A549 (cell line): ENCODE measurements around the gene ALKBH1. TPM values are rescaled to one million over a fixed set of nuclear protein-coding genes. Genes with fewer than 3 reads are reported as not detected.

Source experiments
- ATAC-seq, 2 experiments: fragments of 200-7000 bp in 1 of 2; fragments of >200 bp in 1 of 2; cut with Nextera tagmentation in 1 of 2; cut with Tn5 transposase in 1 of 2; 3 replicates each; pipeline versions ENCODE4 v1.8.0 to v1.9.1; 2018 to 2020; ENCODE audit warnings: mild to moderate bottlenecking in 1 of 2, moderate library complexity in 1 of 2
- CTCF ChIA-PET: fragments of 300-600 bp; sonication (Branson Sonifier 250); formaldehyde crosslinking; extraction: SDS; loops from one replicate; lab custom pipeline; 2021; ENCODE audit warnings: antibody characterized with exemption, inconsistent platforms; lab: Yijun Ruan, JAX
- POLR2A ChIA-PET: fragments of 350-600 bp; formaldehyde crosslinking; extraction: SDS; loops from one replicate; lab custom pipeline; 2021; ENCODE audit warnings: antibody characterized with exemption, inconsistent platforms; lab: Yijun Ruan, JAX
- DNase-seq, 2 experiments: peaks; one replicate each; pipeline versions ENCODE4 v3.0.0 to v3.0.0-alpha.2; 2011 to 2016; ENCODE audit warnings: low read depth in 1 of 2, low spot score in 1 of 2
- FAIRE-seq: peaks from 2 replicates; lab custom pipeline; 2011; peaks lifted over from hg19 to GRCh38; lab: Jason Lieb, UNC
- H3K27ac ChIP-seq, 2 experiments: fragments of >200 bp; sonication (Bioruptor Twin); formaldehyde crosslinking; 3 replicates each; pipeline ENCODE4 v1.5.1; 2016 to 2017
- H3K4me1 ChIP-seq: fragments of >200 bp; sonication (Bioruptor Twin); formaldehyde crosslinking; 3 replicates; pipeline ENCODE4 v1.6.1; 2016
- H3K4me2 ChIP-seq: fragments of >200 bp; sonication (Bioruptor Twin); formaldehyde crosslinking; 3 replicates; pipeline ENCODE4 v1.6.1; 2016
- H3K4me3 ChIP-seq: fragments of >200 bp; sonication (Bioruptor Twin); formaldehyde crosslinking; 3 replicates; pipeline ENCODE4 v1.5.1; 2016
- H3K9me3 ChIP-seq: fragments of >200 bp; sonication (Bioruptor Twin); formaldehyde crosslinking; 3 replicates; pipeline ENCODE4 v1.6.1; 2016
- CBX8 ChIP-seq: fragments of 200-600 bp; sonication (generic); IDR thresholded peaks from 2 replicates; pipeline ENCODE4 v1.6.1; 2016
- CEBPB ChIP-seq, 2 experiments: fragments of >200 bp in 1 of 2; sonication (Bioruptor Twin) in 1 of 2; formaldehyde crosslinking in 1 of 2; IDR thresholded peaks; 2 replicates each; pipeline ENCODE4 v1.6.1; 2012 to 2016
- CHD4 ChIP-seq: fragments of 200-600 bp; sonication (generic); IDR thresholded peaks from 2 replicates; pipeline ENCODE4 v1.6.1; 2016; ENCODE audit warnings: antibody characterized with exemption, mild to moderate bottlenecking, borderline replicate concordance
- FOSB ChIP-seq: fragments of 250-450 bp; sonication (Bioruptor Pico); IDR thresholded peaks from 2 replicates; pipeline ENCODE4 v1.5.0; 2020; ENCODE audit warnings: mild to moderate bottlenecking, moderate library complexity
- HEYL ChIP-seq: fragments of 250-450 bp; sonication (Bioruptor Pico); IDR thresholded peaks from 2 replicates; pipeline ENCODE4 v1.8.0; 2021; ENCODE audit warnings: mild to moderate bottlenecking, moderate library complexity
- HOXB5 ChIP-seq: fragments of 250-450 bp; sonication (Bioruptor Pico); IDR thresholded peaks from 2 replicates; pipeline ENCODE4 v1.5.0; 2020; ENCODE audit warnings: mild to moderate bottlenecking, moderate library complexity
- NFE2L2 ChIP-seq: fragments of 150-350 bp; conservative IDR thresholded peaks from 2 replicates; pipeline ENCODE4 v1.6.1; 2014; ENCODE audit warnings: low read length
- PHF8 ChIP-seq: fragments of 200-600 bp; sonication (generic); IDR thresholded peaks from 2 replicates; pipeline ENCODE4 v1.6.1; 2016; ENCODE audit warnings: low read depth, mild to moderate bottlenecking, antibody characterized with exemption, moderate library complexity, borderline replicate concordance
- POLR2A ChIP-seq: IDR thresholded peaks from 2 replicates; pipeline ENCODE4 v1.6.1; 2012; ENCODE audit warnings: mild to moderate bottlenecking, low read length
- RAD21 ChIP-seq, 2 experiments: fragments of >200 bp in 1 of 2; sonication (Bioruptor Twin) in 1 of 2; formaldehyde crosslinking in 1 of 2; IDR thresholded peaks in 1 of 2; conservative IDR thresholded peaks in 1 of 2; 2 replicates in 1 of 2; 3 replicates in 1 of 2; pipeline ENCODE4 v1.6.1; 2012 to 2018; ENCODE audit warnings: inconsistent platforms in 1 of 2
- TFCP2L1 ChIP-seq: fragments of 250-450 bp; sonication (Bioruptor Pico); IDR thresholded peaks from 2 replicates; pipeline ENCODE4 v1.5.0; 2021; ENCODE audit warnings: mild to moderate bottlenecking
- TP53 ChIP-seq: fragments of 250-450 bp; sonication (Bioruptor Pico); IDR thresholded peaks from 2 replicates; pipeline ENCODE4 v1.5.0; 2021; ENCODE audit warnings: mild to moderate bottlenecking, moderate library complexity
- ZNF302 ChIP-seq: fragments of 250-450 bp; sonication (Bioruptor Pico); IDR thresholded peaks from 2 replicates; pipeline ENCODE4 v1.9.0; 2021; ENCODE audit warnings: inconsistent platforms, mild to moderate bottlenecking, moderate library complexity
- WGBS: methylation state at CpG from one replicate; pipeline ENCODE4 v1.1.6; 2017; ENCODE audit errors: missing lambda C conversion rate; 5-methylcytosine and 5-hydroxymethylcytosine counted together
- polyA plus RNA-seq, 4 experiments: library from polyadenylated mRNA; depleted of rRNA in 3 of 4; stranded (reverse); fragments of >200 nt; fragmentation: RNase III in 1 of 4; extraction: RNeasy Plus Mini Kit Qiagen cat#74134 plus additional on column Dnase treatment in 1 of 4; gene quantifications; 2 replicates in 3 of 4; 3 replicates in 1 of 4; pipeline ENCODE4 v1.2.3, GENCODE V29; 2011 to 2017
- TF ChIP-seq, protein P1 (sequence below): fragments of 150-350 bp; IDR thresholded peaks from 2 replicates; pipeline ENCODE4 v1.6.1; 2014; ENCODE audit warnings: low read depth, mild to moderate bottlenecking, low read length
- TF ChIP-seq, protein P2 (sequence below): IDR thresholded peaks from 2 replicates; pipeline ENCODE4 v1.6.1; 2012
- TF ChIP-seq, protein P3 (sequence below): fragments of >200 bp; sonication (Bioruptor Twin); formaldehyde crosslinking; IDR thresholded peaks from 3 replicates; pipeline ENCODE4 v1.5.1; 2016
- TF ChIP-seq, protein P4 (sequence below): IDR thresholded peaks from 2 replicates; pipeline ENCODE4 v1.6.1; 2012

ALKBH1 gene
- polyA plus RNA-seq, 2 of the 4 experiments (the other 2 are of a cell fraction) = 11.9 to 24.1 TPM

DNA sequence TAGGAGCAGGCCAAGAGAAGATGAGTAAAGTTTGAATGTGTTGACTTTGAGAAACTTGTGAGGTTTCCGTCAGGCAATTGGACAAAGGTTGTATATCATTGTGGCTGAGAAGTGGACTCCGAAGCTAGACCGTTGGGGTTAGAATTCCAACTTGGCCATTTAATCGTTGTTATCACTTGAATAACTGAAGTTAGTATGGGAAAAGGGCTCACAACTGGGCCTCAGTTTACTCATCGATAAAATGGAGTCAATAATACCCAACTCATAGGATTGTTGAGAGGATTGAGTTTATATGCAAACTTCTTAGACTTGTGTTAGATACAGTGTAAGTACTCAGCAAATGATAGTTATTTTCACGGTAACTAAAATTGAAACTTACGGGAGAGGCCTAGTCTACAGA is 926 bp upstream of the ALKBH1 start:
- peak overlapping the region; percentile 98 for H3K4me2 ChIP-seq
- H3K27ac ChIP-seq = peak overlapping the region; percentile 78 to 90
- POLR2A ChIA-PET = no interaction called here
- WGBS = 11% methylated on average over 7 of the region's 7 CpGs
- CTCF ChIA-PET = no interaction called here
- peaks cover 21% of the 10 kb centered on the region for H3K4me1 ChIP-seq
- peak overlapping the region; percentile 89 for H3K4me3 ChIP-seq
- no peak for ATAC-seq
- no peak for FAIRE-seq
- TF ChIP-seq, protein P1, sequence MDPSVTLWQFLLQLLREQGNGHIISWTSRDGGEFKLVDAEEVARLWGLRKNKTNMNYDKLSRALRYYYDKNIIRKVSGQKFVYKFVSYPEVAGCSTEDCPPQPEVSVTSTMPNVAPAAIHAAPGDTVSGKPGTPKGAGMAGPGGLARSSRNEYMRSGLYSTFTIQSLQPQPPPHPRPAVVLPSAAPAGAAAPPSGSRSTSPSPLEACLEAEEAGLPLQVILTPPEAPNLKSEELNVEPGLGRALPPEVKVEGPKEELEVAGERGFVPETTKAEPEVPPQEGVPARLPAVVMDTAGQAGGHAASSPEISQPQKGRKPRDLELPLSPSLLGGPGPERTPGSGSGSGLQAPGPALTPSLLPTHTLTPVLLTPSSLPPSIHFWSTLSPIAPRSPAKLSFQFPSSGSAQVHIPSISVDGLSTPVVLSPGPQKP = no peak
- TF ChIP-seq FOSB (CRISPR knock-in tag) (no peak), ZNF302 (CRISPR knock-in tag) (no peak), HOXB5 (CRISPR knock-in tag) (no peak), POLR2A (no peak), CEBPB (IDR thresholded peaks at IDR 0.05) (no peak), CBX8 (no peak), HEYL (CRISPR knock-in tag) (no peak), TP53 (no peak)
- TF ChIP-seq, protein P2, sequence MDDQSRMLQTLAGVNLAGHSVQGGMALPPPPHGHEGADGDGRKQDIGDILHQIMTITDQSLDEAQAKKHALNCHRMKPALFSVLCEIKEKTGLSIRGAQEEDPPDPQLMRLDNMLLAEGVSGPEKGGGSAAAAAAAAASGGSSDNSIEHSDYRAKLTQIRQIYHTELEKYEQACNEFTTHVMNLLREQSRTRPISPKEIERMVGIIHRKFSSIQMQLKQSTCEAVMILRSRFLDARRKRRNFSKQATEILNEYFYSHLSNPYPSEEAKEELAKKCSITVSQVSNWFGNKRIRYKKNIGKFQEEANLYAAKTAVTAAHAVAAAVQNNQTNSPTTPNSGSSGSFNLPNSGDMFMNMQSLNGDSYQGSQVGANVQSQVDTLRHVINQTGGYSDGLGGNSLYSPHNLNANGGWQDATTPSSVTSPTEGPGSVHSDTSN = no peak
- TF ChIP-seq, protein P3, sequence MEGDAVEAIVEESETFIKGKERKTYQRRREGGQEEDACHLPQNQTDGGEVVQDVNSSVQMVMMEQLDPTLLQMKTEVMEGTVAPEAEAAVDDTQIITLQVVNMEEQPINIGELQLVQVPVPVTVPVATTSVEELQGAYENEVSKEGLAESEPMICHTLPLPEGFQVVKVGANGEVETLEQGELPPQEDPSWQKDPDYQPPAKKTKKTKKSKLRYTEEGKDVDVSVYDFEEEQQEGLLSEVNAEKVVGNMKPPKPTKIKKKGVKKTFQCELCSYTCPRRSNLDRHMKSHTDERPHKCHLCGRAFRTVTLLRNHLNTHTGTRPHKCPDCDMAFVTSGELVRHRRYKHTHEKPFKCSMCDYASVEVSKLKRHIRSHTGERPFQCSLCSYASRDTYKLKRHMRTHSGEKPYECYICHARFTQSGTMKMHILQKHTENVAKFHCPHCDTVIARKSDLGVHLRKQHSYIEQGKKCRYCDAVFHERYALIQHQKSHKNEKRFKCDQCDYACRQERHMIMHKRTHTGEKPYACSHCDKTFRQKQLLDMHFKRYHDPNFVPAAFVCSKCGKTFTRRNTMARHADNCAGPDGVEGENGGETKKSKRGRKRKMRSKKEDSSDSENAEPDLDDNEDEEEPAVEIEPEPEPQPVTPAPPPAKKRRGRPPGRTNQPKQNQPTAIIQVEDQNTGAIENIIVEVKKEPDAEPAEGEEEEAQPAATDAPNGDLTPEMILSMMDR = no peak
- TF ChIP-seq, protein P4, sequence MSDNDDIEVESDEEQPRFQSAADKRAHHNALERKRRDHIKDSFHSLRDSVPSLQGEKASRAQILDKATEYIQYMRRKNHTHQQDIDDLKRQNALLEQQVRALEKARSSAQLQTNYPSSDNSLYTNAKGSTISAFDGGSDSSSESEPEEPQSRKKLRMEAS = no peak
- no peak for DNase-seq
- no peaks in the 10 kb centered on the region for H3K9me3 ChIP-seq

DNA sequence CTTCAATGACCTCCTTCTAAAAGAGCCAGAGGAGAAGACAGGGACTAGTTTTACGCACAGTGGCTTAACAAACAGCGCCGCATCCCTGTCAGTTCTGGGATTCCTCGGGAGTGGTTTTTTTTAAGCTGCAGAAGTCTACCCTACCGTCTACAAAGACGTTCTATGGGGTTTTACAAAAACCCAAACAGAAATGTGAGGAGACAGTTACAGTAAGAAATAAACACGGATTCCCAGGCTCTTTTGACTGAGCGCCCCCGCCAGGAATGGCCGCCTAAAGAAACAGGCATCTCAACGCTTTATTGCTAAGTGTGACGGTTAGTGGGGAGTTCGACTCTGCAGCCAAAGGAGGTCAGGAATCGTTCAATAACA is 484 bp downstream of the ALKBH1 start:
- Histone ChIP-seq H3K9me3 (no peaks in the 10 kb centered on the region), H3K4me1 (peaks cover 21% of the 10 kb centered on the region)
- TF ChIP-seq, protein P3 = peak; percentile 34
- no peak for TF ChIP-seq CHD4
- no peak for TF ChIP-seq PHF8
- TF ChIP-seq RAD21 (conservative IDR thresholded peaks at IDR 0.05 in 1 of 2, IDR thresholded peaks at IDR 0.05 in 1 of 2) = peak; percentile 35 to 41; a peak in 3 of 5 replicates
- no peak for TF ChIP-seq NFE2L2
- no peak for TF ChIP-seq TFCP2L1 (CRISPR knock-in tag)
- TF ChIP-seq, all 56 proteins: peak for 2
- H3K27ac ChIP-seq = peak overlapping the region; percentile 78 to 90
- DNase-seq (peak; percentile 31 to 41), ATAC-seq (peak; percentile 62 to 67), FAIRE-seq (no peak)
- H3K4me3 ChIP-seq = peak overlapping the region; percentile 89
- WGBS = 2% methylated on average over 14 of the region's 14 CpGs
- POLR2A ChIA-PET = interaction anchor here (0.6 kb wide), 1 partner anchor 391 kb away, joined by 6 read pairs; no protein-coding TSS in a partner anchor
- CTCF ChIA-PET = interaction anchor here (3.0 kb wide), 1 partner anchor 10 kb away, joined by 14 read pairs; no protein-coding TSS in a partner anchor
- peak overlapping the region; percentile 99 for H3K4me2 ChIP-seq
